Caco-2 (cell line): ENCODE measurements around the gene VPS33B. TPM values are rescaled to one million over a fixed set of nuclear protein-coding genes. Genes with fewer than 3 reads are reported as not detected.
"Not testable (repeated sequence)": the region's sequence is repeated elsewhere in the genome, so short reads cannot be mapped to it uniquely, and the experiment has no call there.

Source experiments
- BruUV-seq: library from RNA; stranded (reverse); fragments of 400-500 nt; replicated peaks from 2 replicates; lab custom pipeline; 2021; lab: Mats Ljungman, UMichigan
- CTCF ChIA-PET: fragments of 300-600 bp; sonication (Branson Sonifier 250); formaldehyde crosslinking; loops from one replicate; lab custom pipeline; 2022; ENCODE audit warnings: antibody characterized with exemption; lab: Charles Lee
- POLR2A ChIA-PET: fragments of 300-600 bp; sonication (Branson Sonifier 250); formaldehyde crosslinking; loops from one replicate; lab custom pipeline; 2022; ENCODE audit warnings: antibody characterized with exemption; lab: Charles Lee
- DNase-seq, 2 experiments: peaks; one replicate each; pipeline versions ENCODE4 v3.0.0 to v3.0.0-alpha.2; 2020 to 2022
- H3K27me3 ChIP-seq: replicated peaks from 2 replicates; pipeline ENCODE4 v1.6.0; 2011; ENCODE audit warnings: low read length; ENCODE audit not compliant: control insufficient read depth, insufficient read depth
- H3K36me3 ChIP-seq: 2 replicates; pipeline ENCODE4 v1.5.1; 2011; ENCODE audit warnings: low read length; ENCODE audit not compliant: control insufficient read depth, insufficient read depth
- H3K4me1 ChIP-seq: fragments of 250-450 bp; sonication (Bioruptor Pico); 2 replicates; pipeline ENCODE4 v1.5.1; 2020; ENCODE audit warnings: mild to moderate bottlenecking
- H3K4me3 ChIP-seq: 2 replicates; pipeline ENCODE4 v1.5.1; 2011; ENCODE audit warnings: low read depth, mild to moderate bottlenecking, control low read depth, low read length
- H3K9me3 ChIP-seq: fragments of 250-450 bp; sonication (Bioruptor Pico); 2 replicates; pipeline ENCODE4 v1.5.1; 2020; ENCODE audit warnings: mild to moderate bottlenecking, moderate library complexity
- H3K27ac Mint-ChIP-seq: one replicate; pipeline ENCODE4 v1.8.0; 2022; ENCODE audit warnings: mixed read lengths; ENCODE audit not compliant: unreplicated experiment
- H3K27me3 Mint-ChIP-seq: one replicate; pipeline ENCODE4 v1.8.0; 2022; ENCODE audit warnings: mixed read lengths; ENCODE audit not compliant: insufficient read depth, unreplicated experiment
- H3K36me3 Mint-ChIP-seq: one replicate; pipeline ENCODE4 v1.8.0; 2022; ENCODE audit warnings: mild to moderate bottlenecking, mixed read lengths; ENCODE audit not compliant: insufficient read depth, unreplicated experiment
- H3K4me1 Mint-ChIP-seq: one replicate; pipeline ENCODE4 v1.8.0; 2022; ENCODE audit warnings: low read depth, mixed read lengths; ENCODE audit not compliant: unreplicated experiment
- H3K4me3 Mint-ChIP-seq: one replicate; pipeline ENCODE4 v1.8.0; 2022; ENCODE audit warnings: mild to moderate bottlenecking, moderate library complexity, mixed read lengths; ENCODE audit not compliant: unreplicated experiment
- H3K9me3 Mint-ChIP-seq: one replicate; pipeline ENCODE4 v1.8.0; 2022; ENCODE audit warnings: mixed read lengths; ENCODE audit not compliant: unreplicated experiment
- CTCF ChIP-seq, 2 experiments: fragments of 200-600 bp in 1 of 2; IDR thresholded peaks; 1 replicate in 1 of 2; 2 replicates in 1 of 2; pipeline versions ENCODE4 v1.5.1 to v1.8.0; 2011 to 2022; ENCODE audit warnings: antibody characterized with exemption in 1 of 2, control low read depth in 1 of 2, inconsistent platforms in 1 of 2, low read depth in 1 of 2, low read length in 1 of 2, mild to moderate bottlenecking in 1 of 2, moderate library complexity in 1 of 2; ENCODE audit not compliant: insufficient read depth in 1 of 2, severe bottlenecking in 1 of 2, unreplicated experiment in 1 of 2
- intact Hi-C: fragments of 100-400 bp; cut with micrococcal nuclease; formaldehyde crosslinking; loops from one replicate; pipeline ENCODE4 v1.10.0; 2022; ENCODE audit not compliant: unreplicated experiment
- total RNA-seq: library from RNA; stranded (reverse); gene quantifications from 2 replicates; pipeline ENCODE4 v1.2.3, GENCODE V29; 2022

The VPS33B gene
- total RNA-seq, 1 experiment from 2014 or later = 13.7 TPM

- Mint-ChIP-seq H3K27me3 (peaks cover 23% of the 10 kb centered on the region), H3K4me3 (no peak overlapping the region), H3K27ac (no peak overlapping the region), H3K36me3 (no peaks in the 10 kb centered on the region), H3K9me3 (no peaks in the 10 kb centered on the region), H3K4me1 (no peaks in the 10 kb centered on the region)
- ChIA-PET POLR2A (interaction anchor here (0.7 kb wide), 1 partner anchor 12 kb away, joined by 5 read pairs; no protein-coding TSS in a partner anchor), CTCF (interaction anchor here (0.7 to 2.1 kb wide), 5 partner anchors 17 to 221 kb away, joined by 4 to 11 read pairs (median 7); partner anchors contain the start of genes HDDC3 and UNC45A)
- Histone ChIP-seq H3K27me3 (no peaks in the 10 kb centered on the region), H3K9me3 (no peaks in the 10 kb centered on the region), H3K4me3 (no peak overlapping the region), H3K4me1 (no peaks in the 10 kb centered on the region), H3K36me3 (no peaks in the 10 kb centered on the region)
- DNase-seq = no peak
- no TSS peak for BruUV-seq
- TF ChIP-seq CTCF (IDR thresholded peaks at IDR 0.05; ENCODE audit: insufficient read depth in 1 of 2, low read depth in 1 of 2, low read length in 1 of 2, severe bottlenecking in 1 of 2, unreplicated experiment in 1 of 2) = no peak
- intact Hi-C loops = no loop called here
Observed at GRCh38 chr15:91050128-91050455, 27.7 kb upstream of the VPS33B start.

GRCh38 chr15:91049378-91050127 lies 27.2 kb upstream of the VPS33B start:
- Histone ChIP-seq H3K4me3 (no peak overlapping the region), H3K27me3 (no peaks in the 10 kb centered on the region), H3K4me1 (no peaks in the 10 kb centered on the region), H3K36me3 (no peaks in the 10 kb centered on the region), H3K9me3 (no peaks in the 10 kb centered on the region)
- intact Hi-C loops = no loop called here
- Mint-ChIP-seq H3K27ac (no peak overlapping the region), H3K4me3 (no peak overlapping the region), H3K9me3 (no peaks in the 10 kb centered on the region), H3K36me3 (no peaks in the 10 kb centered on the region), H3K4me1 (no peaks in the 10 kb centered on the region), H3K27me3 (peaks cover 21% of the 10 kb centered on the region)
- TF ChIP-seq CTCF (IDR thresholded peaks at IDR 0.05; ENCODE audit: insufficient read depth in 1 of 2, low read depth in 1 of 2, low read length in 1 of 2, severe bottlenecking in 1 of 2, unreplicated experiment in 1 of 2) = peak in 1 of 2 experiments; percentile 41
- POLR2A ChIA-PET = interaction anchor here (0.7 kb wide), 1 partner anchor 13 kb away, joined by 5 read pairs; no protein-coding TSS in a partner anchor
- CTCF ChIA-PET = interaction anchor here (0.6 to 2.1 kb wide), 6 partner anchors 17 to 222 kb away, joined by 3 to 11 read pairs (median 7); partner anchors contain the start of genes HDDC3 and UNC45A
- no TSS peak for BruUV-seq
- DNase-seq = peak in 1 of 2 experiments; percentile 32

GRCh38 chr15:91047545-91048199 lies 25.3 kb upstream of the VPS33B start:
- Histone ChIP-seq H3K36me3 (no peaks in the 10 kb centered on the region), H3K27me3 (no peaks in the 10 kb centered on the region), H3K4me1 (no peaks in the 10 kb centered on the region), H3K9me3 (no peaks in the 10 kb centered on the region), H3K4me3 (no peak overlapping the region)
- DNase-seq = no peak
- no peak overlapping the region for H3K27ac Mint-ChIP-seq
- no peak for TF ChIP-seq CTCF (IDR thresholded peaks at IDR 0.05; ENCODE audit: insufficient read depth in 1 of 2, low read depth in 1 of 2, low read length in 1 of 2, severe bottlenecking in 1 of 2, unreplicated experiment in 1 of 2)
- CTCF ChIA-PET = no interaction called here
- no peaks in the 10 kb centered on the region for H3K36me3 Mint-ChIP-seq
- intact Hi-C loops = no loop called here
- no TSS peak for BruUV-seq
- H3K4me1 Mint-ChIP-seq = no peaks in the 10 kb centered on the region
- H3K9me3 Mint-ChIP-seq = no peaks in the 10 kb centered on the region
- peaks cover 13% of the 10 kb centered on the region for H3K27me3 Mint-ChIP-seq
- no peak overlapping the region for H3K4me3 Mint-ChIP-seq
- POLR2A ChIA-PET = no interaction called here

GRCh38 chr15:91046056-91046455 lies 23.7 kb upstream of the VPS33B start:
- H3K4me1 Mint-ChIP-seq, BruUV-seq, H3K27me3 Mint-ChIP-seq, H3K36me3 ChIP-seq, H3K27me3 ChIP-seq, intact Hi-C loops, DNase-seq, H3K27ac Mint-ChIP-seq, H3K4me3 Mint-ChIP-seq, H3K4me3 ChIP-seq, POLR2A ChIA-PET, H3K4me1 ChIP-seq, H3K36me3 Mint-ChIP-seq, H3K9me3 ChIP-seq, CTCF ChIA-PET, H3K9me3 Mint-ChIP-seq: not testable (repeated sequence)
